SK-N-SH (cell line): Measurements from ENCODE around the gene SEC24D. TPM values are rescaled to one million over a fixed set of nuclear protein-coding genes. Genes with fewer than 3 reads are reported as not detected.
"Not testable (repeated sequence)": the region's sequence is repeated elsewhere in the genome, so short reads cannot be mapped to it uniquely, and the experiment has no call there.

Experiments used
- CTCF ChIA-PET: fragments of 300-600, 350-600 bp; formaldehyde crosslinking; extraction: SDS; loops from one replicate; lab custom pipeline; 2021; lab: Yijun Ruan, JAX
- POLR2A ChIA-PET: fragments of 350-600 bp; sonication (Branson Sonifier 250); formaldehyde crosslinking; extraction: SDS; loops from one replicate; lab custom pipeline; 2020; ENCODE audit warnings: antibody characterized with exemption, inconsistent platforms; lab: Yijun Ruan, JAX
- DNase-seq: peaks from one replicate; pipeline ENCODE4 v3.0.0; 2012
- H2AFZ ChIP-seq: fragments of 200-600 bp; sonication (generic); 2 replicates; pipeline ENCODE4 v1.8.1; 2016; ENCODE audit warnings: antibody characterized with exemption, mild to moderate bottlenecking, low read depth
- H3F3A ChIP-seq: fragments of 200-600 bp; sonication (generic); replicated peaks from 2 replicates; pipeline ENCODE3; 2016; ENCODE audit warnings: antibody characterized with exemption, mild to moderate bottlenecking; ENCODE audit not compliant: insufficient read depth
- H3K27ac ChIP-seq, 2 experiments: fragments of 200-500 bp in 1 of 2; fragments of 200-600 bp in 1 of 2; sonication (Bioruptor generic) in 1 of 2; sonication (generic), shearing (Covaris generic) in 1 of 2; 2 replicates each; pipeline versions ENCODE4 v1.5.1 to v1.6.1; 2014 to 2016; ENCODE audit warnings: low read depth in 2 of 2, inconsistent platforms in 1 of 2, low read length in 1 of 2, mild to moderate bottlenecking in 1 of 2, mixed read lengths in 1 of 2
- H3K27me3 ChIP-seq: fragments of 200-600 bp; sonication (generic), shearing (Covaris generic); 2 replicates; pipeline ENCODE4 v1.6.1; 2016; ENCODE audit warnings: mixed run types; ENCODE audit not compliant: insufficient read depth
- H3K36me3 ChIP-seq, 2 experiments: fragments of 200-500 bp in 1 of 2; fragments of 200-600 bp in 1 of 2; sonication (Bioruptor generic) in 1 of 2; sonication (generic) in 1 of 2; replicated peaks in 1 of 2; 2 replicates each; pipeline versions ENCODE3 to v1.5.1; 2014 to 2016; ENCODE audit warnings: low read length in 1 of 2, mild to moderate bottlenecking in 1 of 2; ENCODE audit not compliant: insufficient read depth in 2 of 2, control insufficient read depth in 1 of 2
- H3K4me1 ChIP-seq, 2 experiments: fragments of 200-500 bp in 1 of 2; fragments of 200-600 bp in 1 of 2; sonication (Bioruptor generic) in 1 of 2; sonication (generic), shearing (Covaris generic) in 1 of 2; 2 replicates each; pipeline versions ENCODE4 v1.5.1 to v1.6.1; 2014 to 2016; ENCODE audit warnings: low read depth in 1 of 2, low read length in 1 of 2, mixed run types in 1 of 2; ENCODE audit not compliant: insufficient read depth in 2 of 2, control insufficient read depth in 1 of 2
- H3K4me2 ChIP-seq: fragments of 200-600 bp; sonication (generic), shearing (Covaris generic); 2 replicates; pipeline ENCODE4 v1.6.1; 2017; ENCODE audit warnings: mixed run types
- H3K4me3 ChIP-seq, 2 experiments: fragments of 200-500 bp in 1 of 2; fragments of 200-600 bp in 1 of 2; sonication (Bioruptor generic) in 1 of 2; sonication (generic), shearing (Covaris generic) in 1 of 2; 2 replicates each; pipeline versions ENCODE4 v1.5.1 to v1.8.1; 2014 to 2016; ENCODE audit warnings: low read depth in 2 of 2, inconsistent platforms in 1 of 2, low read length in 1 of 2, mild to moderate bottlenecking in 1 of 2, mixed read lengths in 1 of 2, moderate library complexity in 1 of 2
- H3K79me2 ChIP-seq: fragments of 200-600 bp; sonication (generic); 2 replicates; pipeline ENCODE4 v1.8.1; 2017; ENCODE audit warnings: mild to moderate bottlenecking; ENCODE audit not compliant: insufficient read depth
- H3K9ac ChIP-seq: fragments of 200-600 bp; sonication (generic); 2 replicates; pipeline ENCODE4 v1.6.1; 2017; ENCODE audit warnings: mixed run types
- H3K9me2 ChIP-seq: fragments of 200-600 bp; sonication (generic); 2 replicates; pipeline ENCODE4 v1.6.1; 2017; ENCODE audit warnings: mixed run types
- H3K9me3 ChIP-seq: fragments of 200-600 bp; sonication (generic); 2 replicates; pipeline ENCODE4 v1.6.1; 2017; ENCODE audit warnings: mixed run types, mild to moderate bottlenecking, moderate library complexity
- H4K20me1 ChIP-seq: fragments of 200-600 bp; sonication (generic); 2 replicates; pipeline ENCODE4 v1.6.1; 2017; ENCODE audit warnings: mild to moderate bottlenecking, mixed run types; ENCODE audit not compliant: insufficient read depth
- CHD2 ChIP-seq: fragments of 150-350 bp; IDR thresholded peaks from 2 replicates; pipeline ENCODE4 v1.6.1; 2018; ENCODE audit warnings: low read length; ENCODE audit not compliant: partially characterized antibody
- IRF3 ChIP-seq: fragments of 150-350 bp; IDR thresholded peaks from 2 replicates; pipeline ENCODE4 v1.6.1; 2016; ENCODE audit warnings: mild to moderate bottlenecking, low read depth, low read length
- PBX3 ChIP-seq: IDR thresholded peaks from 2 replicates; pipeline ENCODE4; 2012
- POLR2AphosphoS5 ChIP-seq: IDR thresholded peaks from 2 replicates; pipeline ENCODE4 v1.6.1; 2012; ENCODE audit warnings: low read depth, low read length
- SMC3 ChIP-seq: IDR thresholded peaks from 2 replicates; pipeline ENCODE4 v1.6.1; 2012; ENCODE audit warnings: low read depth, low read length, improper control_type of control experiment
- YY1 ChIP-seq: IDR thresholded peaks from 2 replicates; pipeline ENCODE4 v1.4.0; 2012; ENCODE audit warnings: low read depth, mild to moderate bottlenecking
- WGBS: methylation state at CpG from one replicate; pipeline ENCODE4 v1.1.6; 2017; ENCODE audit warnings: low lambda C conversion rate; 5-methylcytosine and 5-hydroxymethylcytosine counted together
- polyA plus RNA-seq, 3 experiments: library from polyadenylated mRNA; depleted of rRNA; stranded (reverse); fragments of >200 nt; gene quantifications; 2 replicates each; pipeline ENCODE4 v1.2.3, GENCODE V29; 2012

The SEC24D gene
- polyA plus RNA-seq, 1 of the 3 experiments (the other 2 are of a cell fraction): 32.2 TPM

GRCh38 chr4:118879409-118879808 lies 43.5 kb upstream of the SEC24D start:
- Histone ChIP-seq H2AFZ (no peak overlapping the region), H3F3A (no peaks in the 10 kb centered on the region), H3K27ac (no peak overlapping the region), H3K4me3 (no peak overlapping the region), H3K36me3 (no peaks in the 10 kb centered on the region), H3K79me2 (no peaks in the 10 kb centered on the region), H3K4me2 (no peak overlapping the region), H3K27me3 (no peaks in the 10 kb centered on the region), H3K9ac (no peak overlapping the region), H4K20me1 (no peaks in the 10 kb centered on the region), H3K9me2 (no peaks in the 10 kb centered on the region; the same call in 1 of the 2 replicates)
- POLR2A ChIA-PET: interaction anchor here (1.7 kb wide), 1 partner anchor 9 kb away, joined by 4 read pairs; the partner anchor contains the start of gene SYNPO2
- 92% methylated on average over 7 of the region's 7 CpGs for WGBS
- DNase-seq: no peak
- no peak for TF ChIP-seq CHD2
- no peak for TF ChIP-seq PBX3
- no peak for TF ChIP-seq POLR2AphosphoS5
- no peak for TF ChIP-seq YY1
- TF ChIP-seq, all 33 proteins: peak for 0
- no peaks in the 10 kb centered on the region for H3K9me3 ChIP-seq
- peaks cover 0 to 3% of the 10 kb centered on the region in 2 experiments; a peak in 2 of 4 replicates for H3K4me1 ChIP-seq
- CTCF ChIA-PET: interaction anchor here (1.6 to 3.1 kb wide), 2 partner anchors 15 to 105 kb away, joined by 3 to 12 read pairs; no protein-coding TSS in a partner anchor

GRCh38 chr4:118878507-118878906 lies 42.6 kb upstream of the SEC24D start:
- CTCF ChIA-PET: interaction anchor here (3.1 kb wide), 1 partner anchor 14 kb away, joined by 12 read pairs; no protein-coding TSS in a partner anchor

GRCh38 chr4:118877797-118878196 lies 41.9 kb upstream of the SEC24D start:
- 80% methylated on average over 6 of the region's 6 CpGs for WGBS

More at GRCh38 chr4:118878507-118878906, 42.6 kb upstream of the SEC24D start:
- not testable (repeated sequence) for H3K27me3 ChIP-seq, H3K4me3 ChIP-seq, H3K9me3 ChIP-seq, H3K9ac ChIP-seq, H3K79me2 ChIP-seq, H3F3A ChIP-seq, H3K36me3 ChIP-seq, H3K27ac ChIP-seq, H3K9me2 ChIP-seq, H2AFZ ChIP-seq, DNase-seq, H3K4me1 ChIP-seq, H4K20me1 ChIP-seq, H3K4me2 ChIP-seq
- WGBS: 98% methylated on average over 9 of the region's 9 CpGs
- POLR2A ChIA-PET: interaction anchor here (1.7 kb wide), 1 partner anchor 10 kb away, joined by 4 read pairs; the partner anchor contains the start of gene SYNPO2

More at GRCh38 chr4:118877797-118878196, 41.9 kb upstream of the SEC24D start:
- Histone ChIP-seq H3K4me2 (no peak overlapping the region), H3K27me3 (no peaks in the 10 kb centered on the region), H4K20me1 (no peaks in the 10 kb centered on the region), H3K9me2 (no peaks in the 10 kb centered on the region; the same call in 1 of the 2 replicates), H3K27ac (no peak overlapping the region), H3F3A (no peaks in the 10 kb centered on the region), H3K79me2 (no peaks in the 10 kb centered on the region), H2AFZ (no peak overlapping the region), H3K4me1 (no peaks in the 10 kb centered on the region), H3K9me3 (no peaks in the 10 kb centered on the region), H3K36me3 (no peaks in the 10 kb centered on the region), H3K9ac (no peak overlapping the region), H3K4me3 (no peak overlapping the region)
- POLR2A ChIA-PET: interaction anchor here (1.7 kb wide), 1 partner anchor 11 kb away, joined by 4 read pairs; the partner anchor contains the start of gene SYNPO2
- DNase-seq: no peak
- CTCF ChIA-PET: interaction anchor here (1.1 to 3.1 kb wide), 2 partner anchors 13 to 106 kb away, joined by 3 to 12 read pairs; no protein-coding TSS in a partner anchor
- no peak for TF ChIP-seq SMC3
- TF ChIP-seq IRF3: no peak
